Neural cell (in vitro differentiated cells): Measurements from ENCODE around the gene SEC14L6.

Experiments used
- EZH2 ChIP-seq: fragments of 200-600, 300-800 bp; shearing (Covaris generic), sonication (generic); IDR thresholded peaks from 2 replicates; pipeline ENCODE4 v1.6.1; 2014; ENCODE audit warnings: antibody characterized with exemption, low read length, borderline replicate concordance, mild to moderate bottlenecking; ENCODE audit not compliant: insufficient read depth, poor library complexity, severe bottlenecking
- REST ChIP-seq: IDR thresholded peaks from 2 replicates; pipeline ENCODE4 v1.6.1; 2012; ENCODE audit warnings: borderline replicate concordance
- TF ChIP-seq, protein P1 (sequence below): fragments of 450-650 bp; IDR thresholded peaks from 2 replicates; pipeline ENCODE4 v1.5.1; 2014; ENCODE audit warnings: antibody characterized with exemption, mild to moderate bottlenecking, moderate library complexity; ENCODE audit not compliant: poor library complexity, severe bottlenecking

DNA sequence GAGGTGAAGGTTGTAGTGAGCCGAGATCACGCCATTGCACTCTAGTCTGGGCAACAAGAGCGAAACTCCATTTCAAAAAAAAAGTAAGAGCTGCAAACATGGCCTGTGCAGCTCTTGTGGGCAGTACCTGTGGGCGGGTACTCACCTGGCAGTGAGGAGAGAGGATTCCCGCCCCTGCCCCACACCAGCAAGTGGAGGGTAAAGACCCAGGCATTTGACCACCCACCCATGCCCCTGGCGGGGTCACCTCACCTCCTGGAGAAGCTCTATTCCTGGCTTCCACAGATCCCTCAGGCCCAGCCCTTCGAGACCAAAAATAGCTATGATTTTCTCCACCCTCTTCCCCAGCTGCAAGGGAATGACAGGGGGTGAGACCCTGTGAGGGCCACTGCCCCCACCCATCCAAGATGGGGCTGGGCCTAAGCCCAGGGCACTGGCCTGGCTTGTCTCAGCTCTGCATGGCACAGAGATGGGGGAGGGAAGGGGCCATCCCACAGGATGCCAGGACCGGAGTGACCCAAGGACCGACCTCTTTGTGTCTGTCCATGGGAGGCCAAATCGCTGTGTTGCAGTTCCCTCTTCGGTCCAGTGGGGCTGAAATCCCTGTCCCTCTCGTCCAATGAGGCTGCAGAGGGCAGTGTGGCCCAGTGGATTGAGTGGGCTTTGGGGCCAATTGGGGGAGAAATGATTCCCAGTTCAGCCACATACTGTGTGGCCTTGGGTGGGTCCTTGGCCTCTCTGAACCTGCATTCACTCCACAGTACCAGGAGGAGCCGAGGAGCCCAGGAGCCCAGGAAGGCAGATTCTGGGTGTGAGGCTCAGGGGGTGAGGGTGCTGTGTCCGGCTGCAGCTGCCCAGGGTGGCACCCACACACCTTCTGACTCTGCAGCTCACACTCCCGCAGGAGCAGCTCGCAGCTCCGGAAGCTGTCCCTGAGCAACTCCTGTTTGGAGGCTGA lies 14.6 kb downstream of the SEC14L6 start:
- TF ChIP-seq, protein P1, sequence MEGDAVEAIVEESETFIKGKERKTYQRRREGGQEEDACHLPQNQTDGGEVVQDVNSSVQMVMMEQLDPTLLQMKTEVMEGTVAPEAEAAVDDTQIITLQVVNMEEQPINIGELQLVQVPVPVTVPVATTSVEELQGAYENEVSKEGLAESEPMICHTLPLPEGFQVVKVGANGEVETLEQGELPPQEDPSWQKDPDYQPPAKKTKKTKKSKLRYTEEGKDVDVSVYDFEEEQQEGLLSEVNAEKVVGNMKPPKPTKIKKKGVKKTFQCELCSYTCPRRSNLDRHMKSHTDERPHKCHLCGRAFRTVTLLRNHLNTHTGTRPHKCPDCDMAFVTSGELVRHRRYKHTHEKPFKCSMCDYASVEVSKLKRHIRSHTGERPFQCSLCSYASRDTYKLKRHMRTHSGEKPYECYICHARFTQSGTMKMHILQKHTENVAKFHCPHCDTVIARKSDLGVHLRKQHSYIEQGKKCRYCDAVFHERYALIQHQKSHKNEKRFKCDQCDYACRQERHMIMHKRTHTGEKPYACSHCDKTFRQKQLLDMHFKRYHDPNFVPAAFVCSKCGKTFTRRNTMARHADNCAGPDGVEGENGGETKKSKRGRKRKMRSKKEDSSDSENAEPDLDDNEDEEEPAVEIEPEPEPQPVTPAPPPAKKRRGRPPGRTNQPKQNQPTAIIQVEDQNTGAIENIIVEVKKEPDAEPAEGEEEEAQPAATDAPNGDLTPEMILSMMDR, result no peak
- TF ChIP-seq EZH2, result no peak
- no peak for TF ChIP-seq REST
